Measurements from ENCODE around the gene PICK1. TPM values are rescaled to one million over a fixed set of nuclear protein-coding genes. Genes with fewer than 3 reads are reported as not detected.

PICK1 gene
- total and polyA plus RNA-seq, 2 of the 13 experiments (the other 11 are each of a cell fraction or from before 2014, with no cell fraction given): 19.3 to 25.3 TPM

DNA sequence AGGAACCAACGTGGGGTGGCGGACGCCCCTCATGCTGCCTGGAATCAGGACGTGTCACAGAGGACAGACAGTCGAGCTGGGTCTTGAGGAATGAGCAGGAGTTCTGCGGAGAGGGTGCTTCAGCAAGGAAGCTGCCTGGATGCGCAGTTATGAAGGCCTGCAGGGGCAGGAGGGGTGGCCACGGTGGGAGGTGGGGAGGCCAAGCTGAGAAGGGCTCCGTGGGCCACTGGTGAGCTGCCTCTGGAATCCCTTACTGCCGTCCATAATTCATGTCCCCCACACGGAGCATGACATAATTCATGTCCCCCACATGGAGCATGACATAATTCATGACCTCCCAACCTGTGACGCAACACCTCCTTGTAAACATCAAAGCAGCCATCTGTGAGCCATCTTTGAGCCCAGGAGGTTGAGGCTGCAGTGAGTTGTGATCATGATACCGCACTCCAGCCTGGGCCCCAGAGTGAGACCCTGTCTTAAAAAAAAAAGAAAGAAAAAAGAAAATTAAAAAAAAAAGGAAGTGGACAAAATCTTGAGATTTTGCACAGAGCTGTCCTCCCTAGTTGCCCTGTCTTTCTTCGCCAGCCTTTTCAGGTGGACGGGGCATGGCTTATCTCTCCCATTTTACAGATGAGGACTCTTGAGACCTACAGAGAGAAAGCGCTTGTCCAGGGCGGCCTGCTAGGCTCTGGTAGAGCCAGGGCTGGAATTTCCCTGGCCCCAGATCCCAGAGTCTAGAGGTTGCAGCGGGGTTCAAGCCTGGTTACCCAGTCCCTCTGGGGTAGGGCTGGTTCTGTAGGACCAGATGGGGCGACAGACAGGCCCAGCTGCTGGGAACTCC, 24.3 kb upstream of the PICK1 start (continued):
- TF ChIP-seq, protein P1, sequence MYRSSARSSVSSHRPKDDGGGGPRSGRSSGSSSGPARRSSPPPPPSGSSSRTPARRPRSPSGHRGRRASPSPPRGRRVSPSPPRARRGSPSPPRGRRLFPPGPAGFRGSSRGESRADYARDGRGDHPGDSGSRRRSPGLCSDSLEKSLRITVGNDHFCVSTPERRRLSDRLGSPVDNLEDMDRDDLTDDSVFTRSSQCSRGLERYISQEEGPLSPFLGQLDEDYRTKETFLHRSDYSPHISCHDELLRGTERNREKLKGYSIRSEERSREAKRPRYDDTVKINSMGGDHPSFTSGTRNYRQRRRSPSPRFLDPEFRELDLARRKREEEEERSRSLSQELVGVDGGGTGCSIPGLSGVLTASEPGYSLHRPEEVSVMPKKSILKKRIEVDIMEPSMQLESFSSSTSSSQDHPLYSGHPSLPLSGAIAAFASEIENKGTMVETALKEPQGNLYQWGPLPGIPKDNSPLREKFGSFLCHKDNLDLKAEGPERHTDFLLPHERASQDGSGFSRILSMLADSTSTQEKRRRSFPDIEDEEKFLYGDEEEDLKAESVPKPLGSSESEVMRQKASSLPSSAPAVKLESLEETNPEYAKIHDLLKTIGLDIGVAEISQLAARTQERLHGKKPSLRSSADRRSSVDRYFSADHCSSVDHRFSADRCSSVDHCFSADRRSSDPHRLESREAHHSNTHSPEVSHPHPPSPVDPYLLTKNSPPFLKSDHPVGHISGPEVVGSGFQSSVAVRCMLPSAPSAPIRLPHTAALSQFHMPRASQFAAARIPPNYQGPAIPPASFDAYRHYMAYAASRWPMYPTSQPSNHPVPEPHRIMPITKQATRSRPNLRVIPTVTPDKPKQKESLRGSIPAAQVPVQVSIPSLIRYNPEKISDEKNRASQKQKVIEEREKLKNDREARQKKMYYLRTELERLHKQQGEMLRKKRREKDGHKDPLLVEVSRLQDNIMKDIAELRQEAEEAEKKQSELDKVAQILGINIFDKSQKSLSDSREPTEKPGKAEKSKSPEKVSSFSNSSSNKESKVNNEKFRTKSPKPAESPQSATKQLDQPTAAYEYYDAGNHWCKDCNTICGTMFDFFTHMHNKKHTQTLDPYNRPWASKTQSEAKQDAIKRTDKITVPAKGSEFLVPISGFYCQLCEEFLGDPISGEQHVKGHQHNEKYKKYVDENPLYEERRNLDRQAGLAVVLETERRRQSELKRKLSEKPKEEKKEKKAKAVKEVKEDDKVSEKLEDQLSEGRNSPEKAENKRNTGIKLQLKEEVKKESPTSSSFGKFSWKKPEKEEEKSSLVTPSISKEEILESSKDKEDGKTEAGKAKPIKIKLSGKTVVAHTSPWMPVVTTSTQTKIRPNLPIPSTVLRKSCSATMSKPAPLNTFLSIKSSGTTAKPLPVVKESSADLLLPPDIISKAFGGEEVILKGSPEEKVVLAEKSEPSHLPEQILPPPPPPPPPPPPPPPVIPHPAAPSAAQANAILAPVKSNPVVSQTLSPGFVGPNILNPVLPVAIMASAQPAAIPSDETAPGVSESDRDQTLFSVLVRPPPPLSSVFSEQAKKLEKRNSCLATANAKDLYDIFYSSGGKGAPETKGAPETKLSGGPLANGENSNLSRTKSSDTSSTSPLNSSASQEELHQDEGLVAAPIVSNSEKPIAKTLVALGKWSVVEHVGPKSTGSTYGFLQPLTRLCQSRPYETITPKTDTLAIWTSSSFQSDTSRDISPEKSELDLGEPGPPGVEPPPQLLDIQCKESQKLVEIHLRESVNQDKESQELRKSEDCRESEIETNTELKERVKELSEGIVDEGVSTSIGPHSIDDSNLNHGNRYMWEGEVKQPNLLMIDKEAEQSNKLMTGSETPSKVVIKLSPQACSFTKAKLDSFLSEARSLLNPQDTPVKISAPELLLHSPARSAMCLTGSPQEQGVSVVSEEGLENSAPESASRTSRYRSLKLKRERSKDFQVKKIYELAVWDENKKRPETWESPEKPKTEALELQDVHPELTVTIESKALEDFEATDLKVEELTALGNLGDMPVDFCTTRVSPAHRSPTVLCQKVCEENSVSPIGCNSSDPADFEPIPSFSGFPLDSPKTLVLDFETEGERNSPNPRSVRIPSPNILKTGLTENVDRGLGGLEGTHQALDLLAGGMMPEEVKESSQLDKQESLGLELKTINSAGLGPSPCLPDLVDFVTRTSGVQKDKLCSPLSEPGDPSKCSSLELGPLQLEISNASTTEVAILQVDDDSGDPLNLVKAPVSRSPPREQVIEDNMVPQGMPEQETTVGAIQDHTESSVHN (CRISPR knock-in tag; IDR thresholded peaks at IDR 0.05): no peak

Data from HepG2 (cell line).